Liver (tissue), 9 donors: Measurements from ENCODE around the gene OR10A6. TPM values are rescaled to one million over a fixed set of nuclear protein-coding genes. Genes with fewer than 3 reads are reported as not detected.

ENCODE experiments used
- DNase-seq: peaks from one replicate; pipeline ENCODE4 v3.0.0-alpha.2; 2017; ENCODE audit warnings: low spot score
- H3K27ac ChIP-seq, 2 donors: one replicate each; pipeline ENCODE4 v1.7.0; 2013; ENCODE audit warnings: inconsistent platforms in 2 of 2, low read length in 2 of 2, control low read depth in 1 of 2, low read depth in 1 of 2, mild to moderate bottlenecking in 1 of 2
- H3K27me3 ChIP-seq, 4 donors: one replicate each; pipeline versions ENCODE4 v1.6.1 to v1.7.0; 2013; ENCODE audit warnings: low read length in 3 of 4, inconsistent platforms in 1 of 4, mild to moderate bottlenecking in 1 of 4, moderate library complexity in 1 of 4; ENCODE audit not compliant: control insufficient read depth in 4 of 4, insufficient read depth in 4 of 4
- H3K36me3 ChIP-seq, 4 donors: one replicate each; pipeline versions ENCODE4 v1.6.1 to v1.7.0; 2013; ENCODE audit warnings: low read length in 3 of 4, mild to moderate bottlenecking in 3 of 4, low read depth in 1 of 4, moderate library complexity in 1 of 4; ENCODE audit not compliant: control insufficient read depth in 4 of 4, insufficient read depth in 3 of 4
- H3K4me1 ChIP-seq, 4 donors: one replicate each; pipeline versions ENCODE4 v1.6.1 to v1.7.0; 2013; ENCODE audit warnings: low read length in 3 of 4, mild to moderate bottlenecking in 3 of 4, moderate library complexity in 1 of 4; ENCODE audit not compliant: control insufficient read depth in 4 of 4, insufficient read depth in 4 of 4
- H3K4me3 ChIP-seq, 3 donors: one replicate each; pipeline versions ENCODE4 v1.6.1 to v1.7.0; 2013; ENCODE audit warnings: low read length in 3 of 3, control low read depth in 1 of 3, low read depth in 1 of 3, mild to moderate bottlenecking in 1 of 3
- H3K9ac ChIP-seq, 2 donors: one replicate each; pipeline ENCODE4 v1.7.0; 2013; ENCODE audit warnings: low read length in 2 of 2, mild to moderate bottlenecking in 2 of 2, moderate library complexity in 2 of 2, control low read depth in 1 of 2, low read depth in 1 of 2
- H3K9me3 ChIP-seq, 4 donors: one replicate each; pipeline versions ENCODE4 v1.6.1 to v1.7.0; 2013; ENCODE audit warnings: low read length in 3 of 4; ENCODE audit not compliant: control insufficient read depth in 4 of 4
- EGR1 ChIP-seq, 2 donors: IDR thresholded peaks; 2 replicates each; pipeline ENCODE4 v1.6.1; 2016 to 2018; ENCODE audit warnings: antibody characterized with exemption in 2 of 2, low read depth in 2 of 2
- FOXA1 ChIP-seq: IDR thresholded peaks from 2 replicates; pipeline ENCODE4 v1.6.1; 2016; ENCODE audit warnings: antibody characterized with exemption
- FOXA2 ChIP-seq: IDR thresholded peaks from 2 replicates; pipeline ENCODE4 v1.6.1; 2016; ENCODE audit warnings: antibody characterized with exemption
- GABPA ChIP-seq, 2 donors: IDR thresholded peaks in 1 of 2; conservative IDR thresholded peaks in 1 of 2; 2 replicates each; pipeline ENCODE4 v1.6.1; 2016; ENCODE audit warnings: antibody characterized with exemption in 2 of 2, mild to moderate bottlenecking in 1 of 2, moderate library complexity in 1 of 2
- HNF4A ChIP-seq, 2 donors: conservative IDR thresholded peaks; 2 replicates each; pipeline ENCODE4 v1.6.1; 2016; ENCODE audit warnings: antibody characterized with exemption in 2 of 2, mild to moderate bottlenecking in 2 of 2
- HNF4G ChIP-seq: IDR thresholded peaks from 2 replicates; pipeline ENCODE4 v1.6.1; 2016; ENCODE audit warnings: antibody characterized with exemption
- JUND ChIP-seq, 2 donors: IDR thresholded peaks; 2 replicates each; pipeline ENCODE4 v1.6.1; 2016; ENCODE audit warnings: antibody characterized with exemption in 2 of 2
- NR2F2 ChIP-seq: IDR thresholded peaks from 2 replicates; pipeline ENCODE4 v1.6.1; 2016; ENCODE audit warnings: antibody characterized with exemption
- RAD21 ChIP-seq, 2 donors: IDR thresholded peaks; 2 replicates each; pipeline ENCODE4 v1.6.1; 2016; ENCODE audit warnings: antibody characterized with exemption in 2 of 2, mild to moderate bottlenecking in 2 of 2
- REST ChIP-seq: IDR thresholded peaks from 2 replicates; pipeline ENCODE4 v1.6.1; 2016; ENCODE audit warnings: antibody characterized with exemption, mild to moderate bottlenecking
- RXRA ChIP-seq, 2 donors: IDR thresholded peaks; 2 replicates each; pipeline ENCODE4 v1.6.1; 2017 to 2018; ENCODE audit warnings: antibody characterized with exemption in 2 of 2, mild to moderate bottlenecking in 1 of 2
- TAF1 ChIP-seq: conservative IDR thresholded peaks from 2 replicates; pipeline ENCODE4 v1.6.1; 2016; ENCODE audit warnings: antibody characterized with exemption, mild to moderate bottlenecking
- YY1 ChIP-seq: IDR thresholded peaks from 2 replicates; pipeline ENCODE4 v1.6.1; 2016; ENCODE audit warnings: antibody characterized with exemption, mild to moderate bottlenecking
- WGBS: extraction: QIAGEN DNeasy Blood & Tissue Kit; methylation state at CpG from one replicate; pipeline ENCODE4 v1.1.7; 2013; 5-methylcytosine and 5-hydroxymethylcytosine counted together
- polyA plus RNA-seq, 2 donors: library from polyadenylated mRNA; stranded (reverse) in 1 of 2; unstranded in 1 of 2; fragments of 200-250 nt in 1 of 2; fragments of >200 nt in 1 of 2; fragmentation: Nextera tagmentation in 1 of 2; extraction: Ambion mirVana in 1 of 2; gene quantifications; one replicate each; pipeline versions ENCODE4 v1.2.1 to v1.2.3, GENCODE V29; 2013 to 2015
- total RNA-seq, 2 donors: library from RNA; depleted of rRNA; stranded (reverse); fragments of >200 nt; gene quantifications; one replicate each; pipeline ENCODE4 v1.2.3, GENCODE V29; 2014
- TF ChIP-seq, protein P1 (sequence below): IDR thresholded peaks from 2 replicates; pipeline ENCODE4 v1.6.1; 2016; ENCODE audit warnings: antibody characterized with exemption
- TF ChIP-seq, protein P2 (sequence below): fragments of 150-350 bp; IDR thresholded peaks from 2 replicates; pipeline ENCODE4 v1.5.1; 2017; ENCODE audit warnings: improper control_type of control experiment, low read depth, low read length; ENCODE audit not compliant: missing input control
- TF ChIP-seq, protein P3 (sequence below): IDR thresholded peaks from 2 replicates; pipeline ENCODE4 v1.6.1; 2016; ENCODE audit warnings: antibody characterized with exemption
- donor health status: healthy.
- donor health status: healthy.
- donor health status: healthy.
- donor health status: healthy.
- donor health status: healthy.

OR10A6 gene
- total and polyA plus RNA-seq, 4 donors = not detected

GRCh38 chr11:7909585-7910285 is 21.3 kb downstream of the OR10A6 start:
- H3K4me3 ChIP-seq = no peak overlapping the region
- no peak for DNase-seq
- WGBS = 42% methylated on average over 2 of the region's 2 CpGs

GRCh38 chr11:7907121-7907520 is 23.9 kb downstream of the OR10A6 start:
- DNase-seq = no peak
- TF ChIP-seq TAF1 (no peak), EGR1 (IDR thresholded peaks at IDR 0.05; ENCODE audit: low read depth in 2 of 2) (no peak), RXRA (IDR thresholded peaks at IDR 0.05) (no peak), NR2F2 (no peak), RAD21 (IDR thresholded peaks at IDR 0.05) (no peak), HNF4A (conservative IDR thresholded peaks at IDR 0.05) (no peak), HNF4G (no peak), YY1 (no peak), FOXA2 (no peak), GABPA (IDR thresholded peaks at IDR 0.05 in 1 of 2, conservative IDR thresholded peaks at IDR 0.05 in 1 of 2) (no peak), REST (no peak), JUND (IDR thresholded peaks at IDR 0.05) (no peak), FOXA1 (no peak)
- TF ChIP-seq, protein P1, sequence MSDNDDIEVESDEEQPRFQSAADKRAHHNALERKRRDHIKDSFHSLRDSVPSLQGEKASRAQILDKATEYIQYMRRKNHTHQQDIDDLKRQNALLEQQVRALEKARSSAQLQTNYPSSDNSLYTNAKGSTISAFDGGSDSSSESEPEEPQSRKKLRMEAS = no peak
- TF ChIP-seq, protein P2, sequence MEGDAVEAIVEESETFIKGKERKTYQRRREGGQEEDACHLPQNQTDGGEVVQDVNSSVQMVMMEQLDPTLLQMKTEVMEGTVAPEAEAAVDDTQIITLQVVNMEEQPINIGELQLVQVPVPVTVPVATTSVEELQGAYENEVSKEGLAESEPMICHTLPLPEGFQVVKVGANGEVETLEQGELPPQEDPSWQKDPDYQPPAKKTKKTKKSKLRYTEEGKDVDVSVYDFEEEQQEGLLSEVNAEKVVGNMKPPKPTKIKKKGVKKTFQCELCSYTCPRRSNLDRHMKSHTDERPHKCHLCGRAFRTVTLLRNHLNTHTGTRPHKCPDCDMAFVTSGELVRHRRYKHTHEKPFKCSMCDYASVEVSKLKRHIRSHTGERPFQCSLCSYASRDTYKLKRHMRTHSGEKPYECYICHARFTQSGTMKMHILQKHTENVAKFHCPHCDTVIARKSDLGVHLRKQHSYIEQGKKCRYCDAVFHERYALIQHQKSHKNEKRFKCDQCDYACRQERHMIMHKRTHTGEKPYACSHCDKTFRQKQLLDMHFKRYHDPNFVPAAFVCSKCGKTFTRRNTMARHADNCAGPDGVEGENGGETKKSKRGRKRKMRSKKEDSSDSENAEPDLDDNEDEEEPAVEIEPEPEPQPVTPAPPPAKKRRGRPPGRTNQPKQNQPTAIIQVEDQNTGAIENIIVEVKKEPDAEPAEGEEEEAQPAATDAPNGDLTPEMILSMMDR = no peak
- TF ChIP-seq, protein P3, sequence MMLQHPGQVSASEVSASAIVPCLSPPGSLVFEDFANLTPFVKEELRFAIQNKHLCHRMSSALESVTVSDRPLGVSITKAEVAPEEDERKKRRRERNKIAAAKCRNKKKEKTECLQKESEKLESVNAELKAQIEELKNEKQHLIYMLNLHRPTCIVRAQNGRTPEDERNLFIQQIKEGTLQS = no peak
- H3K27me3 ChIP-seq = no peaks in the 10 kb centered on the region
- H3K36me3 ChIP-seq = no peaks in the 10 kb centered on the region
- H3K9ac ChIP-seq = no peak overlapping the region
- no peaks in the 10 kb centered on the region for H3K4me1 ChIP-seq
- H3K9me3 ChIP-seq = no peaks in the 10 kb centered on the region
- no peak overlapping the region for H3K4me3 ChIP-seq
- H3K27ac ChIP-seq = no peak overlapping the region
- 49% methylated on average over 3 of the region's 3 CpGs for WGBS

More at GRCh38 chr11:7909585-7910285, 21.3 kb downstream of the OR10A6 start:
- H3K9me3 ChIP-seq = no peaks in the 10 kb centered on the region
- TF ChIP-seq YY1 (no peak), NR2F2 (no peak), FOXA1 (no peak)
- no peak overlapping the region for H3K9ac ChIP-seq
- no peaks in the 10 kb centered on the region for H3K36me3 ChIP-seq
- no peak overlapping the region for H3K27ac ChIP-seq
- no peaks in the 10 kb centered on the region for H3K27me3 ChIP-seq
- no peaks in the 10 kb centered on the region for H3K4me1 ChIP-seq
